ENCODE results near the gene ADAMTS16. TPM values are rescaled to one million over a fixed set of nuclear protein-coding genes. Genes with fewer than 3 reads are reported as not detected.

ADAMTS16 gene
- polyA plus RNA-seq, 3 donors = not detected

- no peak for TF ChIP-seq CTCF (IDR thresholded peaks at IDR 0.05)
- no peak overlapping the region for H3K27ac Mint-ChIP-seq
- no peak overlapping the region for H3K9ac ChIP-seq (ENCODE audit: insufficient read depth, low read length, poor library complexity, severe bottlenecking)
- DNase-seq = no peak
- H2AFZ ChIP-seq (ENCODE audit: insufficient read depth, low read depth, low read length, poor library complexity, severe bottlenecking) = no peak overlapping the region
- peaks cover 0 to 6% of the 10 kb centered on the region in 2 donors for H3K9me3 ChIP-seq (replicated peaks in 1 of 2; ENCODE audit: control insufficient read depth in 1 of 2, insufficient read depth in 1 of 2, low read length in 2 of 2)
- no peaks in the 10 kb centered on the region for H4K20me1 ChIP-seq (ENCODE audit: insufficient read depth, low read length)
- no peak overlapping the region for H3K4me3 Mint-ChIP-seq
- WGBS (ENCODE audit: insufficient coverage) = 80% methylated on average over 3 of the region's 8 CpGs
- H3K27me3 ChIP-seq (ENCODE audit: control insufficient read depth in 2 of 2, insufficient read depth in 2 of 2, low read length in 2 of 2) = no peaks in the 10 kb centered on the region
- H3K27me3 Mint-ChIP-seq (ENCODE audit: low read depth in 3 of 3) = no peaks in the 10 kb centered on the region
- H3K27ac ChIP-seq (ENCODE audit: low read depth in 1 of 2, low read length in 2 of 2) = no peak overlapping the region
- H3K9me3 Mint-ChIP-seq = peaks cover under 1 to 5% (median 1%) of the 10 kb centered on the region in 7 donors
- H3K4me2 ChIP-seq (replicated peaks; ENCODE audit: extremely low read depth, low read length, poor library complexity, severe bottlenecking) = no peak overlapping the region
- no peaks in the 10 kb centered on the region for H3K4me1 ChIP-seq (ENCODE audit: control insufficient read depth in 1 of 2, insufficient read depth in 2 of 2, low read length in 2 of 2)
- H3K36me3 ChIP-seq (replicated peaks in 1 of 2; ENCODE audit: control insufficient read depth in 1 of 2, insufficient read depth in 2 of 2, low read length in 2 of 2) = no peaks in the 10 kb centered on the region
- H3K79me2 ChIP-seq (ENCODE audit: insufficient read depth, low read length) = no peaks in the 10 kb centered on the region
- no peaks in the 10 kb centered on the region for H3K4me1 Mint-ChIP-seq
- no peaks in the 10 kb centered on the region for H3K36me3 Mint-ChIP-seq
- intact Hi-C loops (cut with micrococcal nuclease) = no loop called here
- no peak overlapping the region for H3K4me3 ChIP-seq (replicated peaks in 1 of 3; ENCODE audit: low read depth in 2 of 3, low read length in 3 of 3)
Observed at GRCh38 chr5:5128766-5129165, 11.4 kb upstream of the ADAMTS16 start.

GRCh38 chr5:5132234-5132633 is 7.9 kb upstream of the ADAMTS16 start:
- DNase-seq = no peak
- H3K27ac Mint-ChIP-seq = no peak overlapping the region
- Histone ChIP-seq H3K4me3 (replicated peaks in 1 of 3; ENCODE audit: low read depth in 2 of 3, low read length in 3 of 3) (no peak overlapping the region), H3K9ac (ENCODE audit: insufficient read depth, low read length, poor library complexity, severe bottlenecking) (no peak overlapping the region), H3K36me3 (replicated peaks in 1 of 2; ENCODE audit: control insufficient read depth in 1 of 2, insufficient read depth in 2 of 2, low read length in 2 of 2) (no peaks in the 10 kb centered on the region), H3K4me1 (ENCODE audit: control insufficient read depth in 1 of 2, insufficient read depth in 2 of 2, low read length in 2 of 2) (no peaks in the 10 kb centered on the region), H3K27me3 (ENCODE audit: control insufficient read depth in 2 of 2, insufficient read depth in 2 of 2, low read length in 2 of 2) (no peaks in the 10 kb centered on the region), H2AFZ (ENCODE audit: insufficient read depth, low read depth, low read length, poor library complexity, severe bottlenecking) (no peak overlapping the region), H3K4me2 (replicated peaks; ENCODE audit: extremely low read depth, low read length, poor library complexity, severe bottlenecking) (no peak overlapping the region), H3K27ac (ENCODE audit: low read depth in 1 of 2, low read length in 2 of 2) (no peak overlapping the region), H3K9me3 (replicated peaks in 1 of 2; ENCODE audit: control insufficient read depth in 1 of 2, insufficient read depth in 1 of 2, low read length in 2 of 2) (peaks cover 0 to 9% of the 10 kb centered on the region in 2 donors), H3K79me2 (ENCODE audit: insufficient read depth, low read length) (no peaks in the 10 kb centered on the region), H4K20me1 (ENCODE audit: insufficient read depth, low read length) (no peaks in the 10 kb centered on the region)
- intact Hi-C loops (cut with micrococcal nuclease) = no loop called here
- WGBS (ENCODE audit: insufficient coverage) = 83% methylated on average over 10 of the region's 10 CpGs
- H3K4me1 Mint-ChIP-seq = no peaks in the 10 kb centered on the region
- no peak for TF ChIP-seq CTCF (IDR thresholded peaks at IDR 0.05)
- H3K9me3 Mint-ChIP-seq = peaks cover 4 to 8% (median 5%) of the 10 kb centered on the region in 7 donors
- H3K36me3 Mint-ChIP-seq = no peaks in the 10 kb centered on the region
- H3K27me3 Mint-ChIP-seq (ENCODE audit: low read depth in 3 of 3) = peaks cover 0 to 2% (median 0%) of the 10 kb centered on the region in 3 donors
- no peak overlapping the region for H3K4me3 Mint-ChIP-seq
